Fibroblast of pulmonary artery (primary cell): ENCODE data around the gene DENND5B.
"Not testable (repeated sequence)": the region's sequence is repeated elsewhere in the genome, so short reads cannot be mapped to it uniquely, and the experiment has no call there.

Experiments
- DNase-seq: peaks from one replicate; pipeline ENCODE4 v3.0.0-alpha.2; 2010; ENCODE audit warnings: low read depth
- H3K4me3 ChIP-seq: replicated peaks from 2 replicates; pipeline ENCODE4 v1.5.1; 2011; ENCODE audit warnings: low read depth, mild to moderate bottlenecking, control low read depth, low read length, moderate library complexity
- CTCF ChIP-seq: IDR thresholded peaks from 2 replicates; pipeline ENCODE4 v1.5.1; 2011; ENCODE audit warnings: mild to moderate bottlenecking, control low read depth, low read length, inconsistent platforms; ENCODE audit errors: missing control alignments

Gene DENND5B

GRCh38 chr12:31558521-31558920, 32.4 kb downstream of the DENND5B start:
- no peak overlapping the region for H3K4me3 ChIP-seq
- peak; percentile 21 for DNase-seq
- no peak for TF ChIP-seq CTCF

GRCh38 chr12:31557707-31558106, 33.2 kb downstream of the DENND5B start:
- DNase-seq: no peak
- TF ChIP-seq CTCF: no peak
- no peak overlapping the region for H3K4me3 ChIP-seq

GRCh38 chr12:31555466-31555865, 35.5 kb downstream of the DENND5B start:
- not testable (repeated sequence) for DNase-seq, H3K4me3 ChIP-seq

GRCh38 chr12:31550590-31550989, 40.3 kb downstream of the DENND5B start:
- DNase-seq, H3K4me3 ChIP-seq: not testable (repeated sequence)

- H3K4me3 ChIP-seq: no peak overlapping the region
- peak; percentile 40 for DNase-seq
- TF ChIP-seq CTCF: no peak
Observed at GRCh38 chr12:31536672-31537071, 54.3 kb downstream of the DENND5B start.

GRCh38 chr12:31533470-31533869, 57.5 kb downstream of the DENND5B start:
- no peak for DNase-seq
- no peak for TF ChIP-seq CTCF
- no peak overlapping the region for H3K4me3 ChIP-seq

GRCh38 chr12:31531893-31532292, 59.0 kb downstream of the DENND5B start:
- DNase-seq: no peak
- no peak for TF ChIP-seq CTCF
- no peak overlapping the region for H3K4me3 ChIP-seq

GRCh38 chr12:31528095-31528494, 62.8 kb downstream of the DENND5B start:
- no peak for DNase-seq
- H3K4me3 ChIP-seq: no peak overlapping the region
- no peak for TF ChIP-seq CTCF
